ENCODE results near the gene PLXNA4.

The PLXNA4 gene

DNA sequence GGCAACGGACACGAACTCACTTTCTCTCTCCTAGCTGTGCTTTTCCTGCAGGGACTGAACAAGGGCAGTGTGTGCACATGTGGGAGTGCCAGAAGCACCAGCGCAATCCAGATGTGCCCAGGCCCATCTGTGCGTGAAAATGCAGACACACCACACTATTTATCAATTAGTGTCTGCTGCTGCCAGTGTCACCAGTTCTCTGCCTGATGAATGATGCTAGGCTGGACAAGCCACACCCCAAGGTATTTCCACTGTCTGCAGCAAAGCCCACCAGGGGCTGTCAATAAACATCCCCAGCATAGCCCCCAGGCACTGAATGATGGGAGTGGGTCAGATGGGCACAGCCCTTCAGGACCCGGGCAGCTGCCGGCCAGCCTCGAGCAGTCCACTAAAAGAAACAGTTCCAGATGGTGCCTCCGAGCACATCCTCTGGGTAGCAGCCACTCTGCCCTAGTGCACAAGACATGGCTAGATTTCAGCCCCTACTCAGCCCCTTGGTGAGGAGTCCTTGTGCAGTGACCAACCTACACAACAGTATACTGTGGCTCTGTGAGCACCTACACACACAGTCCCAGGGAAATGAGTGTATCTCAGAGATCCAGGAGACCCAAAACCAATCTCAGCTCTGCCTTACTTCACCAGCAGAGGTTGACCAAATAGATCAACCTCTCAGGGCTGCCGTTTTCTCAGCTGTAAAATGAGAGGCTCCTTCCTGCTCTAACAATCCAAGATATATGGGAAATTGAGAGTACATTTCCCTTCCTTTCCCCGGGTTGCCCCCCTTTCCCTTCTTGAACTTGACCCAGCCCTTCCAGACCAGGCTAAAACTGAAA is 314.7 kb downstream of the PLXNA4 start:
- ChIA-PET POLR2A (no interaction called here), CTCF (no interaction called here)
- TF ChIP-seq FOXK2 (IDR thresholded peaks at IDR 0.05): no peak
- TF ChIP-seq SUZ12 (IDR thresholded peaks at IDR 0.05): no peak
- TF ChIP-seq BHLHE40 (IDR thresholded peaks at IDR 0.05; ENCODE audit: borderline replicate concordance): no peak
- TF ChIP-seq HDGF (IDR thresholded peaks at IDR 0.05; ENCODE audit: borderline replicate concordance): no peak
- TF ChIP-seq LEF1 (IDR thresholded peaks at IDR 0.05; ENCODE audit: borderline replicate concordance): no peak
- TF ChIP-seq FOXA1 (IDR thresholded peaks at IDR 0.05): no peak
- TF ChIP-seq ELF4 (IDR thresholded peaks at IDR 0.05): no peak
- TF ChIP-seq CTBP1 (IDR thresholded peaks at IDR 0.05; ENCODE audit: borderline replicate concordance): no peak
- TF ChIP-seq SP1 (IDR thresholded peaks at IDR 0.05): no peak
- TF ChIP-seq, protein P1, sequence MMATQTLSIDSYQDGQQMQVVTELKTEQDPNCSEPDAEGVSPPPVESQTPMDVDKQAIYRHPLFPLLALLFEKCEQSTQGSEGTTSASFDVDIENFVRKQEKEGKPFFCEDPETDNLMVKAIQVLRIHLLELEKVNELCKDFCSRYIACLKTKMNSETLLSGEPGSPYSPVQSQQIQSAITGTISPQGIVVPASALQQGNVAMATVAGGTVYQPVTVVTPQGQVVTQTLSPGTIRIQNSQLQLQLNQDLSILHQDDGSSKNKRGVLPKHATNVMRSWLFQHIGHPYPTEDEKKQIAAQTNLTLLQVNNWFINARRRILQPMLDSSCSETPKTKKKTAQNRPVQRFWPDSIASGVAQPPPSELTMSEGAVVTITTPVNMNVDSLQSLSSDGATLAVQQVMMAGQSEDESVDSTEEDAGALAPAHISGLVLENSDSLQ (IDR thresholded peaks at IDR 0.05): no peak
- no peak for TF ChIP-seq NFRKB (IDR thresholded peaks at IDR 0.05)
- no peak for TF ChIP-seq TARDBP (IDR thresholded peaks at IDR 0.05)
- TF ChIP-seq L3MBTL2 (conservative IDR thresholded peaks at IDR 0.05): no peak
- no peak for TF ChIP-seq ARNT (IDR thresholded peaks at IDR 0.05)
- no peak for TF ChIP-seq ZNF384 (IDR thresholded peaks at IDR 0.05)
- TF ChIP-seq FOXM1 (IDR thresholded peaks at IDR 0.05; ENCODE audit: borderline replicate concordance): no peak
- DNase-seq (ENCODE audit: extremely low spot score): no peak

DNA sequence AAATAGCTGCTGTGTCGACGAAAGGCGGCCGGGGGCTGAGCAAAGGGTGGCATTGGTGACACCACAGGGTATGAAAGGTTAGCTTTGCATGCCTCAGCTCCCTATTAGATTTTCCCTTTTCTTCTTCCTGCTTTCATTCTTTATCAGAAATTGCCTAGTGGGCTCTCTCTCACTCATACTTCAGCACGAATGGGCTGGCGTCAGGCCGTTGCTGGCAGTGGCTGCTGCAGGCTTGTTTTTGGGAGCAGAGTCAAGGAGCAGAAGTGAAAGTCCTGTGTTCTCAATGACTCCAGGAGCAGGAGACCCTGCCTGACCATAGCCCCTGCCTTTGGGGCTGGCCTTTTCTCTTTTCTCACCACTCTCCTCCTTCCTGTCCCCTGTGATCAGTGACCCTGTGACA is 318.0 kb downstream of the PLXNA4 start:
- TF ChIP-seq NFRKB (IDR thresholded peaks at IDR 0.05): no peak
- no peak for TF ChIP-seq CTBP1 (IDR thresholded peaks at IDR 0.05; ENCODE audit: borderline replicate concordance)
- TF ChIP-seq FOXK2 (IDR thresholded peaks at IDR 0.05): no peak
- TF ChIP-seq HDGF (IDR thresholded peaks at IDR 0.05; ENCODE audit: borderline replicate concordance): no peak
- TF ChIP-seq TARDBP (IDR thresholded peaks at IDR 0.05): no peak
- TF ChIP-seq LEF1 (IDR thresholded peaks at IDR 0.05; ENCODE audit: borderline replicate concordance): no peak
- TF ChIP-seq FOXM1 (IDR thresholded peaks at IDR 0.05; ENCODE audit: borderline replicate concordance): no peak
- TF ChIP-seq FOXA1 (IDR thresholded peaks at IDR 0.05): no peak
- no peak for TF ChIP-seq ZNF384 (IDR thresholded peaks at IDR 0.05)
- no peak for TF ChIP-seq L3MBTL2 (conservative IDR thresholded peaks at IDR 0.05)
- no peak for TF ChIP-seq BHLHE40 (IDR thresholded peaks at IDR 0.05; ENCODE audit: borderline replicate concordance)
- no peak for TF ChIP-seq SP1 (IDR thresholded peaks at IDR 0.05)
- no peak for TF ChIP-seq ARNT (IDR thresholded peaks at IDR 0.05)
- TF ChIP-seq ELF4 (IDR thresholded peaks at IDR 0.05): no peak
- TF ChIP-seq, protein P1 (IDR thresholded peaks at IDR 0.05): no peak
- TF ChIP-seq SUZ12 (IDR thresholded peaks at IDR 0.05): no peak
- no peak for DNase-seq (ENCODE audit: extremely low spot score)
- POLR2A ChIA-PET: no interaction called here
- CTCF ChIA-PET: no interaction called here

GRCh38 chr7:132257253-132257652 is 319.0 kb downstream of the PLXNA4 start:
- no peak for DNase-seq (ENCODE audit: extremely low spot score)
- TF ChIP-seq BHLHE40 (IDR thresholded peaks at IDR 0.05; ENCODE audit: borderline replicate concordance): no peak
- TF ChIP-seq FOXA1 (IDR thresholded peaks at IDR 0.05): no peak
- no peak for TF ChIP-seq LEF1 (IDR thresholded peaks at IDR 0.05; ENCODE audit: borderline replicate concordance)
- TF ChIP-seq TARDBP (IDR thresholded peaks at IDR 0.05): no peak
- TF ChIP-seq SP1 (IDR thresholded peaks at IDR 0.05): no peak
- ChIA-PET CTCF (no interaction called here), POLR2A (no interaction called here)

DNA sequence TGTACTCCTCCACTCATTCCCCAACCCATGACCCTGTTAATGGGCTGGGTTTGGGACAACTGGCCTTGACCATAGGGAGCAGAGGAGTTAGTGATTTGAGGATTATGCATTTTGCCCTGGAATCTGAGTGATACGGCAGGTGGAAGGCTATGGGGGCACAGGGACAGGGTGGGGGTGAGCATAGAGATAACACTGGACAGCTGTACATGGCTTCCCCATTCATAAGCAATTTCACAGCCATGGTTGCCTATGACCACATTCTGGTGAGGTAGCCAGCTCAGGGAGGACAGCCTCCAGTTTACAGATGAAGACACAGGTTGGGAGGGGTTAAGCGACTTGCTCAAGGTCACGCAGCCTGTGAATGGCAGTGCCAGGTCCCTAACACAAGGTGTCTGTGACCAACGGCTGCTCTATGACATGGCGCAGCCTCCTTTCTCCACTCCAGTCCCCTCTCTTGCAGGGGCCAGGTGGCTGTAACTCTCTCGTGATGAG is 319.5 kb downstream of the PLXNA4 start:
- no peak for TF ChIP-seq BHLHE40 (IDR thresholded peaks at IDR 0.05; ENCODE audit: borderline replicate concordance)
- TF ChIP-seq ZNF384 (IDR thresholded peaks at IDR 0.05): no peak
- TF ChIP-seq SP1 (IDR thresholded peaks at IDR 0.05): no peak
- TF ChIP-seq LEF1 (IDR thresholded peaks at IDR 0.05; ENCODE audit: borderline replicate concordance): no peak
- TF ChIP-seq FOXM1 (IDR thresholded peaks at IDR 0.05; ENCODE audit: borderline replicate concordance): no peak
- TF ChIP-seq HDGF (IDR thresholded peaks at IDR 0.05; ENCODE audit: borderline replicate concordance): no peak
- TF ChIP-seq FOXA1 (IDR thresholded peaks at IDR 0.05): no peak
- TF ChIP-seq, protein P1 (IDR thresholded peaks at IDR 0.05): no peak
- TF ChIP-seq ARNT (IDR thresholded peaks at IDR 0.05): no peak
- no peak for TF ChIP-seq SUZ12 (IDR thresholded peaks at IDR 0.05)
- no peak for TF ChIP-seq L3MBTL2 (conservative IDR thresholded peaks at IDR 0.05)
- no peak for TF ChIP-seq FOXK2 (IDR thresholded peaks at IDR 0.05)
- TF ChIP-seq ELF4 (IDR thresholded peaks at IDR 0.05): no peak
- TF ChIP-seq NFRKB (IDR thresholded peaks at IDR 0.05): no peak
- POLR2A ChIA-PET: no interaction called here
- DNase-seq (ENCODE audit: extremely low spot score): no peak
- CTCF ChIA-PET: interaction anchor here (1.3 kb wide), 1 partner anchor 311 kb away, joined by 4 read pairs; no protein-coding TSS in a partner anchor

GRCh38 chr7:132255898-132256297 is 320.4 kb downstream of the PLXNA4 start:
- no peak for DNase-seq (ENCODE audit: extremely low spot score)
- no peak for TF ChIP-seq CTBP1 (IDR thresholded peaks at IDR 0.05; ENCODE audit: borderline replicate concordance)
- no peak for TF ChIP-seq SUZ12 (IDR thresholded peaks at IDR 0.05)
- TF ChIP-seq BHLHE40 (IDR thresholded peaks at IDR 0.05; ENCODE audit: borderline replicate concordance): no peak
- TF ChIP-seq LEF1 (IDR thresholded peaks at IDR 0.05; ENCODE audit: borderline replicate concordance): no peak
- no peak for TF ChIP-seq ARNT (IDR thresholded peaks at IDR 0.05)
- no peak for TF ChIP-seq ELF4 (IDR thresholded peaks at IDR 0.05)
- no peak for TF ChIP-seq FOXM1 (IDR thresholded peaks at IDR 0.05; ENCODE audit: borderline replicate concordance)
- TF ChIP-seq L3MBTL2 (conservative IDR thresholded peaks at IDR 0.05): no peak
- no peak for TF ChIP-seq FOXK2 (IDR thresholded peaks at IDR 0.05)
- ChIA-PET CTCF (interaction anchor here (0.6 to 1.3 kb wide), 2 partner anchors 146 to 311 kb away, joined by 4 read pairs; no protein-coding TSS in a partner anchor), POLR2A (no interaction called here)
